HG02870 (cell line): ENCODE measurements around the gene NDUFA7.
"Not testable (repeated sequence)": the region's sequence is repeated elsewhere in the genome, so short reads cannot be mapped to it uniquely, and the experiment has no call there.

Experiments used
- ATAC-seq: cut with Tn5 transposase; IDR thresholded peaks from one replicate; pipeline ENCODE4 v1.9.1; 2021; ENCODE audit warnings: mild to moderate bottlenecking, moderate library complexity; ENCODE audit not compliant: unreplicated experiment

Gene NDUFA7

GRCh38 chr19:8321067-8321985 lies at the start of gene NDUFA7, which contains the start of gene RPS28:
TSS of gene NDUFA7 (minus strand) at chr19:8321375. CDS start at chr19:8321358, 17 bp downstream.
TSS of gene RPS28 (plus strand) at chr19:8321496. CDS start at chr19:8321531, 35 bp downstream.
- peak; percentile 89 for ATAC-seq

- no peak for ATAC-seq
Measured at GRCh38 chr19:8370176-8371010, 49.2 kb upstream of the NDUFA7 start.

GRCh38 chr19:8367327-8368001 lies 46.3 kb upstream of the NDUFA7 start:
- no peak for ATAC-seq

- no peak for ATAC-seq
Measured at GRCh38 chr19:8366961-8367326, 45.8 kb upstream of the NDUFA7 start.

GRCh38 chr19:8366121-8366581 lies 45.0 kb upstream of the NDUFA7 start:
- ATAC-seq = no peak

GRCh38 chr19:8363803-8364771 lies 42.9 kb upstream of the NDUFA7 start, which contains the start of gene ANGPTL4:
TSS of gene ANGPTL4 (plus strand) at chr19:8364155. CDS start at chr19:8364322, 167 bp downstream.
- no peak for ATAC-seq

- no peak for ATAC-seq
Measured at GRCh38 chr19:8361921-8362793, 41.0 kb upstream of the NDUFA7 start.

- no peak for ATAC-seq
Measured at GRCh38 chr19:8360196-8360595, 39.0 kb upstream of the NDUFA7 start.

GRCh38 chr19:8358948-8359347 lies 37.8 kb upstream of the NDUFA7 start:
- ATAC-seq = no peak

GRCh38 chr19:8357007-8357521 lies 35.9 kb upstream of the NDUFA7 start:
- ATAC-seq = no peak

GRCh38 chr19:8355631-8356402 lies 34.6 kb upstream of the NDUFA7 start:
- ATAC-seq = no peak

- not testable (repeated sequence) for ATAC-seq
Measured at GRCh38 chr19:8352845-8353244, 31.7 kb upstream of the NDUFA7 start.

GRCh38 chr19:8352134-8352827 lies 31.1 kb upstream of the NDUFA7 start:
- ATAC-seq = no peak

GRCh38 chr19:8349629-8350372 lies 28.6 kb upstream of the NDUFA7 start:
- not testable (repeated sequence) for ATAC-seq

GRCh38 chr19:8343483-8343844 lies 22.3 kb upstream of the NDUFA7 start:
- no peak for ATAC-seq

- ATAC-seq = peak; percentile 70
Measured at GRCh38 chr19:8342684-8343482, 21.7 kb upstream of the NDUFA7 start, which contains the start of gene KANK3. TSS of gene KANK3 (minus strand) at chr19:8343262. CDS start at chr19:8337828, 5,434 bp downstream.
